Measurements from ENCODE around the gene C10orf71. TPM values are rescaled to one million over a fixed set of nuclear protein-coding genes. Genes with fewer than 3 reads are reported as not detected.

Gene C10orf71
- total RNA-seq, 1 experiment from 2014 or later: not detected

DNA sequence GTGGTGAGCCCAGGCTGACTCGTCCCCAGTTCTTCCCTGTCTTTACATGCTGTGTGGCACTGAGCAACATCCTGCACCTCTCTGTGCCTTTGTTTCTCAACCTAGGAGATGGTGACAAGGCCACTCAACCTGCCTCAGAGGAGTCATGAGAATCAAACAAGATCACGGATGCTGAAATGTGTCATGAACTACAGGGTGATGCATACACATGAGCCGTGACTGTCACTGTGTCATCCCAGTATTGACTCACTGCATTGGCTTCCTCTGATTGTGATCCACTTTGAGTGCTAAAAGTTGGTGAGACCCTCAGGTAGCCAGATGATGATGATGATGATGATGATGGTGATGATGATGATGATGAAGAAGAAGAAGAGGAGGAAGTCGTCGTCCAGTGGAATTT lies 11.5 kb downstream of the C10orf71 start:
- intact Hi-C loops (cut with micrococcal nuclease): no loop called here
- no peaks in the 10 kb centered on the region for H3K9me3 Mint-ChIP-seq (ENCODE audit: unreplicated experiment)
- ChIA-PET CTCF (no interaction called here), POLR2A (no interaction called here)
- no peaks in the 10 kb centered on the region for H3K4me1 Mint-ChIP-seq (ENCODE audit: insufficient read depth, unreplicated experiment)
- no peaks in the 10 kb centered on the region for H3K36me3 Mint-ChIP-seq (ENCODE audit: insufficient read depth, unreplicated experiment)
- H3K4me3 Mint-ChIP-seq (ENCODE audit: unreplicated experiment): no peak overlapping the region
- DNase-seq (ENCODE audit: unreplicated experiment): no peak
- BruUV-seq (replicated peaks): no TSS peak
- H3K27ac Mint-ChIP-seq (ENCODE audit: low read depth, unreplicated experiment): no peak overlapping the region
- peaks cover 43% of the 10 kb centered on the region for H3K27me3 Mint-ChIP-seq (ENCODE audit: insufficient read depth, unreplicated experiment)
- TF ChIP-seq, protein P1, sequence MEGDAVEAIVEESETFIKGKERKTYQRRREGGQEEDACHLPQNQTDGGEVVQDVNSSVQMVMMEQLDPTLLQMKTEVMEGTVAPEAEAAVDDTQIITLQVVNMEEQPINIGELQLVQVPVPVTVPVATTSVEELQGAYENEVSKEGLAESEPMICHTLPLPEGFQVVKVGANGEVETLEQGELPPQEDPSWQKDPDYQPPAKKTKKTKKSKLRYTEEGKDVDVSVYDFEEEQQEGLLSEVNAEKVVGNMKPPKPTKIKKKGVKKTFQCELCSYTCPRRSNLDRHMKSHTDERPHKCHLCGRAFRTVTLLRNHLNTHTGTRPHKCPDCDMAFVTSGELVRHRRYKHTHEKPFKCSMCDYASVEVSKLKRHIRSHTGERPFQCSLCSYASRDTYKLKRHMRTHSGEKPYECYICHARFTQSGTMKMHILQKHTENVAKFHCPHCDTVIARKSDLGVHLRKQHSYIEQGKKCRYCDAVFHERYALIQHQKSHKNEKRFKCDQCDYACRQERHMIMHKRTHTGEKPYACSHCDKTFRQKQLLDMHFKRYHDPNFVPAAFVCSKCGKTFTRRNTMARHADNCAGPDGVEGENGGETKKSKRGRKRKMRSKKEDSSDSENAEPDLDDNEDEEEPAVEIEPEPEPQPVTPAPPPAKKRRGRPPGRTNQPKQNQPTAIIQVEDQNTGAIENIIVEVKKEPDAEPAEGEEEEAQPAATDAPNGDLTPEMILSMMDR (IDR thresholded peaks at IDR 0.05; ENCODE audit: unreplicated experiment): no peak

DNA sequence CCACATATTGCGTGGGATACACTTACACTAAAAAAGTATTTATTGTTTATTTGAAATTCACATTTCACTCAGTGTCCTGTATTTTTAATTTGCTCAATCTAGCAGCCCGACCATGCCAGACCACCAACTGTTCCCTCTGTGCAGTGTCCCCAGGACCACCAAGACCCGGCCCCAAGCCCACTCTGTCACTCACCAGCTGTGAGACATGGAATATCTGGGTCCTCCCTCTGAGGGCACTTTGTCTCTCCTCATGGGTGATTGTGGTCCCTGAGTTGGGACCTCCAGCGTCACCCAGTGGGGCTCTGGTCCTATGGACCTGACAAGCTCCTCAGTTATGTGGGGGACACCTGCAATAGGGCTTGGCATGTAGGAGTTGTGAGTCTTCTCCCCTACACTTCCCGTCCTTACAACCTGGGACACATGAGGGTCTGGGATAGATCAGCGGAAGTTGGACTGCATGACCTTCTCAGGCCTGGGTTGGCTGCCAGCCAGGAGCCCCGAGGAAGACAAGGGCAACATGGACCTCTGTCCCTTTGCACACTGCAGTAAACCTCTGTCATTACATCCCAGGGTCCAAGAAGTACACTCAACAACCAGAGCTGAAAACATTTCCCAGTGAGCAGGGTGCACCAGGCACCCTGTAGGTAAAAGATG lies 12.1 kb downstream of the C10orf71 start:
- TF ChIP-seq, protein P1 (IDR thresholded peaks at IDR 0.05; ENCODE audit: unreplicated experiment): no peak
- Mint-ChIP-seq H3K4me3 (ENCODE audit: unreplicated experiment) (no peak overlapping the region), H3K27ac (ENCODE audit: low read depth, unreplicated experiment) (no peak overlapping the region), H3K4me1 (ENCODE audit: insufficient read depth, unreplicated experiment) (no peaks in the 10 kb centered on the region), H3K36me3 (ENCODE audit: insufficient read depth, unreplicated experiment) (no peaks in the 10 kb centered on the region), H3K9me3 (ENCODE audit: unreplicated experiment) (no peaks in the 10 kb centered on the region), H3K27me3 (ENCODE audit: insufficient read depth, unreplicated experiment) (peaks cover 41% of the 10 kb centered on the region)
- BruUV-seq (replicated peaks): no TSS peak
- ChIA-PET POLR2A (no interaction called here), CTCF (no interaction called here)
- no peak for DNase-seq (ENCODE audit: unreplicated experiment)
- intact Hi-C loops (cut with micrococcal nuclease): no loop called here

DNA sequence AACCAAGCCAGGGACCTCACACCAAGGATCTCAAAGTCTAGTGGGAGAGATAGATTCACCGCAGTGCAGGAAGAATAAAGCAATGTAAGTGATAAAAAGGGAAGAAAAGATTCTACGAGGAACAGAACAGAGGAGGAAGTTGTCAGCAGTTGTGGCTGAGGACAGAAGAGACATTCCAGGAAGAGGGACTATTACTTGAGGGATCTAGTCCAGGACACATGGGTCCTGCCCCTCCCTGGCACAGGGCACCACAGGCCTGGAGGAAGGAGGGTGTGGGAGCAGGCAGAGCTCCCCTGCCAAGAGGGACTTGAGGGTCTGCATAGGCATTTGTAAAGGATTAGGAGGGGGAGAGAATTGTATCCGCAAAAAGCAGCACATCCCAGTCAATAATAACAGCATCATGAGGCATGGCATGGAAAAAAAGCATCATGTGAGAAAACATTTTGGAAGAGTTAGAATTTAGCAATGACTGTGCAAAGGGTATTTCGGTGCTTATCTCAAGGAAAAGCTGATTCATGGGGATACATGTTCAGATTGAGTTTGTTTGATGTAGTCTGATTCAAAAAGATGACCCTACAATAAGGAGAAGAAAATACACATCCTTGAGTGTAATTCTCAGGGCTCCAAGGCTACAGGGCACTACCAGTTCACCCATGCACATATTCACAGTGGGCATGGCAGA lies 12.7 kb downstream of the C10orf71 start:
- TF ChIP-seq, protein P1 (IDR thresholded peaks at IDR 0.05; ENCODE audit: unreplicated experiment): no peak
- Mint-ChIP-seq H3K4me3 (ENCODE audit: unreplicated experiment) (no peak overlapping the region), H3K27me3 (ENCODE audit: insufficient read depth, unreplicated experiment) (peaks cover 41% of the 10 kb centered on the region), H3K4me1 (ENCODE audit: insufficient read depth, unreplicated experiment) (no peaks in the 10 kb centered on the region), H3K9me3 (ENCODE audit: unreplicated experiment) (no peaks in the 10 kb centered on the region), H3K36me3 (ENCODE audit: insufficient read depth, unreplicated experiment) (no peaks in the 10 kb centered on the region), H3K27ac (ENCODE audit: low read depth, unreplicated experiment) (no peak overlapping the region)
- BruUV-seq (replicated peaks): no TSS peak
- POLR2A ChIA-PET: no interaction called here
- intact Hi-C loops (cut with micrococcal nuclease): no loop called here
- CTCF ChIA-PET: no interaction called here
- DNase-seq (ENCODE audit: unreplicated experiment): no peak

DNA sequence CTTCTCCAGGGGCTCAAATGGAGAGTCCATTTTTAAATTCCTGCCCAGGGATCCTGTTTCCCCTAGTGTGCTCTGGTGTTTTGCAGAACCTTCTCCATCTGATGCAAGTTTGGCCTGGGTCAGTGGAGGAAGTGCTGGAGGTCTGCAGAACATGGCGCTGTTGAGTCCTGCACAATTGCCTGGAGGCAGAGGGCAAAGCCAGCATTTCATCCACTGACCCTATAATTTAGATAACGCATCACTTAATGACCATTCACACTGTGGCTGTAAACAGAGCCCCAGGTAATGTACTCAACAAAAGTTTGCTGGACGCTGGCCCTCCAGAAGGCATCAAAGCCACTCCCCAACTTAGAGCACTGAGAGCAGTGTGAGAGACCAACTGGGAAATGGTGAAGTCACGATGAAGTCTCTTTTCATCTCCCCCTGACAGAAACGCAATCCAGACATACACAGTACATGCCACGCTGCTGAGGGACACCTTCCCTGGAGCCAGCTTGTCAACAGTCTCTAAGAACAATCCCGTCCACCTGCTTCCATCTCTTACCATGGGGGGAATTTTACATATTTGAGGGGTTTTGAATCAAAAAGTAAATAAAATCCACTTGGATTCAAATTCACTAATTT lies 13.4 kb downstream of the C10orf71 start:
- CTCF ChIA-PET: no interaction called here
- no peaks in the 10 kb centered on the region for H3K36me3 Mint-ChIP-seq (ENCODE audit: insufficient read depth, unreplicated experiment)
- no peak for DNase-seq (ENCODE audit: unreplicated experiment)
- H3K4me3 Mint-ChIP-seq (ENCODE audit: unreplicated experiment): no peak overlapping the region
- BruUV-seq (replicated peaks): no TSS peak
- no peaks in the 10 kb centered on the region for H3K9me3 Mint-ChIP-seq (ENCODE audit: unreplicated experiment)
- no peak overlapping the region for H3K27ac Mint-ChIP-seq (ENCODE audit: low read depth, unreplicated experiment)
- TF ChIP-seq, protein P1 (IDR thresholded peaks at IDR 0.05; ENCODE audit: unreplicated experiment): no peak
- no peaks in the 10 kb centered on the region for H3K4me1 Mint-ChIP-seq (ENCODE audit: insufficient read depth, unreplicated experiment)
- intact Hi-C loops (cut with micrococcal nuclease): no loop called here
- POLR2A ChIA-PET: no interaction called here
- peaks cover 41% of the 10 kb centered on the region for H3K27me3 Mint-ChIP-seq (ENCODE audit: insufficient read depth, unreplicated experiment)

Measured in MCF 10A (cell line).